NCI-H2196 treated with DMSO at 0.1 percent for 48 hours (cell line): ENCODE measurements around the gene RALB.

Experiments
- DNase-seq: peaks from one replicate; lab custom pipeline; 2025; ENCODE audit not compliant: unreplicated experiment; lab: John Stamatoyannopoulos, UW

RALB gene

DNA sequence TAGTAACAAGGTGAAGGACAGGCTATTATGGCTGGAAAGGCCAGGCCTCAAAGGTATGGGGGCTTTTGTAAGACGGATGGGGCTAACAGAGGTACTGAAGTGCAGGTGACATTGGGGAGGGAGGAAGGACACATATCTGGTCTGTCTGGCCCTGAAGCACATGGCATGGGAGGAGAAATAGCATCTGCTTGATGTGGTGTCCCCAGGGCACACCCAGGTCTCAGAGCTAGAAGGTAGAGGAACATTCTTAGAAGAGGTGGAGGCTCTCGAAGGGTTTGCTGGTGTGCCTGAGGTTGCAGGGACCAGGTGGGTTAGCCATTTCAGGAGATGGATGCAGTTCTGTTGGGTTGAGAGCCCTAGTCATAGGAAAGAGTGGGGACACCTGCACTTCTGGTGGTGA lies 9.5 kb downstream of the RALB start:
- no peak for DNase-seq

DNA sequence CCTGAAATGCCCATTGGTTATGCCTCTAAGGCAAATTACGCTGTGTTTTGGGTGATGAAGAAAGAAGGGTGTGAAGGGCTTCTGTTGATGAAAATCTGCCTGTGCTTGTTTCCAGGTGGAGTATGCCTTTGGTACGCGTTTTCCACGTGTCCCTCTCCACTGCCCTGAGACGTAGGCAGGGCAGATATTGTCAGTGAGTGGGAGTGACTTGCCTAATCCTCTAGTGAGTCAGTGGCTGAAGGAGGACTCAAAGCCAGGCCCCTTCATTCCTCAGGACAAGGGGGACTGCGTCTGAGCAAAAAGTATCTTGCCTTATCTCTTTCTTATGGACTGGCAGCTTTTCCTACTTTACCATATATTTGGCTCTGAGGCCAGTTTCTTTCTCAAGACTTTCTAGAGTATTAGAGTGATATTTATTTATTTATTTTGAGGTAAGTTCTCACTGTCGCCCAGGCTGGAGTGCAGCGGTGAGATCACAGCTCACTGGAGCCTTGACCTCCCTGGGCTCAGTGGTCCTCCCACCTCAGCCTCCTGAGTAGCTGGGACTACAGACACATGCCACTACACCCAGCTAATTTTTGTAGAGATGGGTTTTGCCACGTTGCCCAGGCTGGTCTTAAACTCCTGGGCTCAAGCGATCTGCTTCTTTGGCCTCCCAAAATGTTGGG lies 10.2 kb downstream of the RALB start:
- no peak for DNase-seq

- no peak for DNase-seq
Observed at GRCh38 chr2:120265006-120265405, 12.4 kb downstream of the RALB start.

GRCh38 chr2:120267348-120267747 lies 14.7 kb downstream of the RALB start:
- no peak for DNase-seq

- no peak for DNase-seq
Observed at GRCh38 chr2:120269076-120269744, 16.6 kb downstream of the RALB start.

DNA sequence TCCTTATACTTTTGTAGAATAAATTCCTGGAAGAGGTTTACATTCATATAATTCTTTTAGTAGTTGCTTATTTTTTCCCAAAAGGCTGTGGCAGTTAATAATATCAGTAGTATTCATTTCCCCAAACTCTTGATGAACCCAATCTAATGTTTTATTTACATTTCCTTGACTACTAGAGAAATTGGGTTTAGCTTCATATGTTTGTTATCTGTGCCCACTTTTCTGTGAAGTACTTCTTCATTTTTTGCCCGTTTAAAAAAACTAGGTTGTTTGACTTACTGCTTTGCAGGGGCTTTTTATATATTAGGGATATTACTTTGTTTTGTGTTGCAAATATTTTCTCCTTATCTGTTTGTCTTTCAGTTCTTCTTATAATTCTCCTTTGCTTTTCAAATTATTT lies 17.2 kb downstream of the RALB start:
- DNase-seq: no peak

GRCh38 chr2:120271711-120272379 lies 19.2 kb downstream of the RALB start:
- DNase-seq: no peak

GRCh38 chr2:120272763-120273481 lies 20.3 kb downstream of the RALB start:
- no peak for DNase-seq

DNA sequence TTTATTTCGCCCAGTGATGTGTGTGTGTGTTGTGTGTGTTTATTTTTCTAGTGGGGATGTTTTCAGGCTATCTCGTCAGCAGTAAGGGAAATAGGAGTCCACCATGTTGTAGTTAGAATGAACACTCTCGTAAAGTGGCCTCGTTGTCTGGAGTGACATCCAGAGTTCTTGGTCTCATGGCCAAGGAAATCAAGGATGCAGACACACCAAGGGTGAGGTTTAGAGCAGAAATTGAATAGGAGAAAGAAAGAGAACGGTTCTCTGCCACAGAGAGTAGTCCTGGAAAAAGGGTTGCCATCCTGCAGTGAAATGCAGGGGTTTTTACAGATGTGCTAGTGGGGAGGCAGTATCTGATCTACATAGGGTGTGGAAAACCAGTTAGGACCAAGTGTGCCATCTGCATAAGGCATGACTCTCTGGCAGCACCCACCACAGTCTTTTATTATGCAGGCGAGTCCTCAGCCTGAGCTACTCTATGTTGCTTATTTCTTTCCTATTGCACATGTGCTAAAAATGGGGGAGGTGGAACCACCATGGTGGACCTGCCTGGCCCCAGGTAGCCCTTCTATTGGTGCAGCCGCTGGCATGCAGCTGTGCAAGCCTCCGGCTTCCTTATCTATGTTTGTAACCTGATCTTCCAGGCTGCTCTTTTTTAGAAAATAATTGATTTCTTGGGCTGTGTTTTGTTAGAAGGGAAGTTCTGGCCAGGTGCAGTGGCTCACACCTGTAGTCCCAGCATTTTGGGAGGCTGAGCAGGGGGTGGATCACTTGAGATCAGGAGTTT lies 23.2 kb downstream of the RALB start:
- no peak for DNase-seq

- DNase-seq: no peak
Observed at GRCh38 chr2:120277505-120278205, 25.0 kb downstream of the RALB start.

- DNase-seq: no peak
Observed at GRCh38 chr2:120278901-120279300, 26.2 kb downstream of the RALB start.

GRCh38 chr2:120279708-120280107 lies 27.1 kb downstream of the RALB start:
- no peak for DNase-seq

- DNase-seq: no peak
Observed at GRCh38 chr2:120283649-120284048, 31.0 kb downstream of the RALB start.

DNA sequence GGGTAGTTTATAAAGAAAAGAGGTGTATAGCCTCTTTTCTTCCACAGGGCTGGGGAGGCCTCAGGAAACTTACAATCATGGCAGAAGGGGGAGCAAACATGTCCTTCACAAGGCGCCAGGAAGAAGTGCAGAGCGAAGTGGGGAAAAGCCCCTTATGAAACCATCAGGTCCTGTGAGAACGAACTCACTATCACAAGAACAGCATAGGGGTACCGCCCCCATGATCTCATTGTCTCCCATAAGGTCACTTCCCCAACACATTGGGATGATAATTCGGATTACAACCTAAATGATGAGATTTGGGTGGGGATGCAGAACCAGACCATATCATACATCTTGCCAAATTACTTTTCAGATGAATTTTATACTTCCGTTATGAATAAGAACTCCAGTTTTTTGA lies 32.4 kb downstream of the RALB start:
- DNase-seq: no peak

GRCh38 chr2:120287183-120288015 lies 34.7 kb downstream of the RALB start:
- no peak for DNase-seq

- DNase-seq: no peak
Observed at GRCh38 chr2:120288016-120288373, 35.3 kb downstream of the RALB start.

- no peak for DNase-seq
Observed at GRCh38 chr2:120289221-120289906, 36.7 kb downstream of the RALB start.

DNA sequence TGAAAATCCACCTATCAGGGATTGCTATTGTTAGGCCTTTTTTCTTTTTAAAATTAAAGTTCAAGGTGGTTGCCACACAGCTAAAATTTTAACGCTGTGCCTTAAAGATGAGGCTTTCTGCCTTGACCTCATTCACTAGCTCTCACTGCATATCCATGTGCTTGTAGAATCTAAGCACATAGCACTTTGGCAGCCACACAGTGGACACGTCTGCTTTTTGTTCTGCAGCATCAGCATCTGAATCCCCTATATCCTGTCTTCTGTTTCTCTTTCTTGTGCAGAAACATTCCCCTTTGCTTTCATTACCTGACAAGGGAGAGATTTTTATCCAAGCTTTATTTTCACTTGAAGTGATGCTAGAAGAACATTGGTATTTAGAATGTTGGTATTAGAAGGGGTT lies 38.1 kb downstream of the RALB start:
- no peak for DNase-seq
